ENCODE results near the gene IFFO2.

IFFO2 gene

GRCh38 chr1:18956193-18957135 lies at the start of gene IFFO2:
Gene IFFO2 (minus strand): TSS chr1:18956676. CDS start chr1:18956332, 344 bp downstream.
- peak; percentile 98 for DNase-seq (ENCODE audit: low spot score)

- DNase-seq (ENCODE audit: low spot score) = no peak
These were observed 49.5 kb upstream of the IFFO2 start for GRCh38 chr1:19006000-19006399.

- DNase-seq (ENCODE audit: low spot score) = no peak
These were observed 47.2 kb upstream of the IFFO2 start for GRCh38 chr1:19003371-19004290.

GRCh38 chr1:19000065-19000464 lies 43.6 kb upstream of the IFFO2 start:
- no peak for DNase-seq (ENCODE audit: low spot score)

- no peak for DNase-seq (ENCODE audit: low spot score)
These were observed 42.9 kb upstream of the IFFO2 start for GRCh38 chr1:18999359-18999758.

- no peak for DNase-seq (ENCODE audit: low spot score)
These were observed 41.7 kb upstream of the IFFO2 start for GRCh38 chr1:18998016-18998724.

- no peak for DNase-seq (ENCODE audit: low spot score)
These were observed 41.0 kb upstream of the IFFO2 start for GRCh38 chr1:18997508-18997907.

- no peak for DNase-seq (ENCODE audit: low spot score)
These were observed 40.2 kb upstream of the IFFO2 start for GRCh38 chr1:18996548-18997177.

GRCh38 chr1:18994381-18994780 lies 37.9 kb upstream of the IFFO2 start:
- DNase-seq (ENCODE audit: low spot score) = no peak

GRCh38 chr1:18992646-18993045 lies 36.2 kb upstream of the IFFO2 start:
- no peak for DNase-seq (ENCODE audit: low spot score)

GRCh38 chr1:18991585-18991984 lies 35.1 kb upstream of the IFFO2 start:
- no peak for DNase-seq (ENCODE audit: low spot score)

- DNase-seq (ENCODE audit: low spot score) = no peak
These were observed 33.4 kb upstream of the IFFO2 start for GRCh38 chr1:18989896-18990295.

GRCh38 chr1:18989176-18989799 lies 32.8 kb upstream of the IFFO2 start:
- DNase-seq (ENCODE audit: low spot score) = no peak

- DNase-seq (ENCODE audit: low spot score) = no peak
These were observed 24.8 kb upstream of the IFFO2 start for GRCh38 chr1:18981242-18981641.

GRCh38 chr1:18978706-18979105 lies 22.2 kb upstream of the IFFO2 start:
- DNase-seq (ENCODE audit: low spot score) = no peak

- no peak for DNase-seq (ENCODE audit: low spot score)
These were observed 21.0 kb upstream of the IFFO2 start for GRCh38 chr1:18977428-18977827.

GRCh38 chr1:18976096-18976495 lies 19.6 kb upstream of the IFFO2 start:
- DNase-seq (ENCODE audit: low spot score) = no peak

GRCh38 chr1:18974606-18975005 lies 18.1 kb upstream of the IFFO2 start:
- DNase-seq (ENCODE audit: low spot score) = no peak

- DNase-seq (ENCODE audit: low spot score) = no peak
These were observed 17.5 kb upstream of the IFFO2 start for GRCh38 chr1:18974005-18974404.

GRCh38 chr1:18973446-18973955 lies 17.0 kb upstream of the IFFO2 start:
- no peak for DNase-seq (ENCODE audit: low spot score)

- no peak for DNase-seq (ENCODE audit: low spot score)
These were observed 16.5 kb upstream of the IFFO2 start for GRCh38 chr1:18972991-18973390.
